Measurements from ENCODE around the gene SLC66A3. TPM values are rescaled to one million over a fixed set of nuclear protein-coding genes. Genes with fewer than 3 reads are reported as not detected.

The SLC66A3 gene
- total RNA-seq, 1 donor from 2014 or later = 26.6 TPM

- no peak for DNase-seq (ENCODE audit: low spot score)
Observed at GRCh38 chr2:11213975-11214374, 58.7 kb downstream of the SLC66A3 start.

DNA sequence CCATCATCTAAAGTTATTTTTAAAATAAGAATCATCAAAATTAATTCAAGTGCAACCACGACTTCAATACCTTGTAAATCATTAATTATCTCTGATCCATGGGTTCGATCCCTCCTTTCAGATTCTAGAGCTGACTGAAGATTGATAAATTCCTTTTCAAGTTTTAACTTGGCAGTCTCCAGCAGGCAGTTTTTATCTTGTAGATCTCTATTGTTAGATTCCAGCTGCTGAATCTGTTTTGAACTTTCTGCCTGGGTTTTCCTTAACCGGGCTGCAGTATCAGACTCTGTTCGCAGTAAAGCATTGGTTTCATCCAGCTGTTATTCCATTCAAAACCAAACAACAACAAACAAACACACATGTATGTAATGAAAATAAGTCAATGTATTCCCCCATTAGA is 59.5 kb downstream of the SLC66A3 start:
- no peak for DNase-seq (ENCODE audit: low spot score)

DNA sequence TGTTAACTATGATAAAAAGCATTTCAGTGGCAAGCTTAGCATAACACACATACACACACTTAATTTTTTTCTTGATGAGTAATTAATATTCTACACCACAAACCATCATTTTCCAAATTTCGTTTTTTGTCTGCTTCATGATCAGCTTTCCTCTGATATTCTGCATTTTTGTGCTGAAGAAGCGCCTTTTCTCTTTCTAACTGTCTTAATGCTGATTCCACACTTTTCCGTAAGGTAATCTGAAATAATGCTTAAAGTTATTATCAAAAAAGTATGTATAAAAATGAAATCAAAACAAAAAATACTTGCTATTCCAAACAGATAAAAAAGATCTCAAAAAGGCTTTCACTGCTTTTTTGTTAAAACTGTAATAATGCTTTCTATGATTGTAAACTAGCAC is 60.1 kb downstream of the SLC66A3 start:
- no peak for DNase-seq (ENCODE audit: low spot score)

- DNase-seq (ENCODE audit: low spot score) = no peak
Observed at GRCh38 chr2:11220445-11220844, 65.2 kb downstream of the SLC66A3 start.

GRCh38 chr2:11222845-11223244 is 67.6 kb downstream of the SLC66A3 start:
- DNase-seq (ENCODE audit: low spot score) = no peak

- DNase-seq (ENCODE audit: low spot score) = no peak
Observed at GRCh38 chr2:11224887-11225286, 69.6 kb downstream of the SLC66A3 start.

- DNase-seq (ENCODE audit: low spot score) = no peak
Observed at GRCh38 chr2:11227595-11227994, 72.3 kb downstream of the SLC66A3 start.

Other genes starting within 250 kb of the SLC66A3 start
- gene KCNF1, start 243.5 kb upstream of the SLC66A3 start, total RNA-seq = 0.63 TPM
- 42.2 TPM for gene ROCK2, start 189.2 kb downstream of the SLC66A3 start, total RNA-seq